GM21423 (cell line): Measurements from ENCODE around the gene RASA3.
"Not testable (repeated sequence)": the region's sequence is repeated elsewhere in the genome, so short reads cannot be mapped to it uniquely, and the experiment has no call there.

Experiments used
- ATAC-seq: cut with Tn5 transposase; IDR thresholded peaks from one replicate; pipeline ENCODE4 v1.9.1; 2021; ENCODE audit warnings: mild to moderate bottlenecking, moderate library complexity; ENCODE audit not compliant: unreplicated experiment

Gene RASA3

GRCh38 chr13:114127473-114128347 lies 4.7 kb downstream of the RASA3 start:
- no peak for ATAC-seq

DNA sequence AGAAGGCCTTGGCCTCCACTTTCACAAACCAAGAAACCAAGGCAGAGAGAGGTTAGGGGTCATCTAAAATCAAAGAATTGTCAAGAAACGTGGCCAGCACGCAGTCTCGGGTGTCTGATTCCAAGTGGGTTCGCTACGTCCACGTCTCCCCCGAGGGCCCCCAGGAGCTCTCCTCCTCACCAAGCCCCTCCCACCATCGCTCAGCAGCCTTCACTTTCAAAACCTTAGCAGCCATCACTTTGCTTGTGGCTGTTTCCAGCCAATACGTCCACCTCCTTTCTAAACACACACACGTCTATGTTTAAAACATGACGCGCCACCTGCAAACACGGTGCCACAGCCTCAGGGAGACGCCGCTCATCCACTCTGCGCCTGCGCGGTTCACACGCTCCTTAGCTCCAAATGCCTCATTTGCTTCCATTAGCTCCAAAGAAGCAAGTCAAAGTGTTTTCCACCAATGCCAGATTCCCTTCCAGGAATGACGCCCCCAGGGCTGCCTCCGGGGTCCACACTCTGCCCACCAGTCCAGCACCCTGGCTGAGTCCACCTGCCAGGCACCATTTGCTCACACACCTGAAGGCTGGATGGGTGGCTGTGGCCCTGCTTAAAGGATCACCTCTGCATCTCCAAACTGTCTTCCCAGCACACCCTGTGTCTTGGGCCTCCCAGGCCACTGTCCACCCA lies 5.5 kb downstream of the RASA3 start:
- ATAC-seq: no peak

- not testable (repeated sequence) for ATAC-seq
These were observed 6.3 kb downstream of the RASA3 start for GRCh38 chr13:114126086-114126485.

- no peak for ATAC-seq
These were observed 6.8 kb downstream of the RASA3 start for GRCh38 chr13:114125589-114125988.

- ATAC-seq: no peak
These were observed 7.5 kb downstream of the RASA3 start for GRCh38 chr13:114124921-114125320.

DNA sequence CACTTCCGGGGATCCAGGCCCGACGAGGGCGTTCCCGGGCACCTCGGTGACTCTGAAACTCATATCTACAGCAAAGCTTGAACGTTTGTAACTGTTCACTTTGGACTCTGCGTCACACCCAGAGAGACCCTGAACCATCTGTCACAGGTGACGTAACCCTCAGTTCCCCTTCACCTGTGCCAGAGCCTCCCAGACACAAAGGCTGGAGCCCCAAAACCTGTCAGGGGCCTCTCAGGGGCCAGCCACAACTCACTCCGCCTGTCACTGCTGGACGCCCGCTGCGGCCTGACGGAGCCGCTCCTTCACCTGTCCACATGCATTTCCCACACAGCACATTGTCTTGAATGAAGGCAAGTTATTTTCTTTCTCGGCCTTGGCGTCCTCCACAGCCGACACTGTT lies 8.0 kb downstream of the RASA3 start:
- no peak for ATAC-seq

- ATAC-seq: no peak
These were observed 8.5 kb downstream of the RASA3 start for GRCh38 chr13:114123876-114124275.

DNA sequence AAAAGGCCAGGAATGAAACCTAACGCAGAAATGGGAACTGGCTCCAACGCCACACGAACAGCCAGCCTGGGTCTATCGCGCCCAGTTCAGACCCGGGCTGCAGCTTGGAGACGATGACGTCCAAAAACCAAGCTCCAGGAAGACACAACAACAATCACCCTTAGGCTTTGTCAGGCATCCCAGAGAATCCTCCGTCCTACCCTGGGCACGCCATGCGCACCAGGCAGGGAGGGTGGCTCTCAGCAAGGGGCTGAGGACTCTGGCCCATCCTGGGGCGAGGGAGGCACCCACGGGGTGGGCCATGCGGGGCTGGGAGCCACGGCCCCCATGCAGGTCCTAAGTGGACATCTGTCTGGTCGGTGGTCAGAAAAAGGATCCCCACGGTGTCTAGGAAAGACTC lies 9.0 kb downstream of the RASA3 start:
- no peak for ATAC-seq

DNA sequence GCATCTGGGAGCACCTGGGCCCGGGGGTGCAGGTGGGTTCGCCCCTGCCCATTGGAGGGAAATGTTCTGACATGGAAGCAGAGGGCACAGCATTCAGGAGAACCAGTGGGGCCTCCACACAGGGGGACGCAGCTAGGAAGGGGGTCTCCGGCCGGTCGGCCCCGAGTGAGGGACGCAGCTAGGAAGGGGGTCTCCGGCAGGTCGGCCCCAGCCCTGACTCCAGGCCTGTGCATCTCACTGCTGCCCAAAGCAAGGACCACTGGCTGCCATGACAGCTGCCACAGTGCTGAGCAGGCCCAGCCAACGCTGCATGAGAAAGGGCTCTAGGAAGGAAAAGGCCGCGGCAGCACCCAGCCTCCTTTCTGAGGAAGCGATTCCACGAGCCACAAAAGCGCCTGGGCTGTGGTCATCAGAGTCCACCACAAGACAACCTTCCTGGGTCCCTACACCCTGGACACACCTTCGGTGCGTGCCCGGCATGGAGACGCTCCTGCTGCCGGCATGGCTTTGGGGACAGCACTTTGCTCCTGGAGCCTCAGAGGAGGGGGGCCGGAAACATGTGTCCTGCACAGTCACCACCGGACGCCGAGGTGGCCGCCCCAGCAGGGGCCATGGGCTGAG lies 9.7 kb downstream of the RASA3 start:
- ATAC-seq: no peak

- no peak for ATAC-seq
These were observed 10.3 kb downstream of the RASA3 start for GRCh38 chr13:114122127-114122511.

DNA sequence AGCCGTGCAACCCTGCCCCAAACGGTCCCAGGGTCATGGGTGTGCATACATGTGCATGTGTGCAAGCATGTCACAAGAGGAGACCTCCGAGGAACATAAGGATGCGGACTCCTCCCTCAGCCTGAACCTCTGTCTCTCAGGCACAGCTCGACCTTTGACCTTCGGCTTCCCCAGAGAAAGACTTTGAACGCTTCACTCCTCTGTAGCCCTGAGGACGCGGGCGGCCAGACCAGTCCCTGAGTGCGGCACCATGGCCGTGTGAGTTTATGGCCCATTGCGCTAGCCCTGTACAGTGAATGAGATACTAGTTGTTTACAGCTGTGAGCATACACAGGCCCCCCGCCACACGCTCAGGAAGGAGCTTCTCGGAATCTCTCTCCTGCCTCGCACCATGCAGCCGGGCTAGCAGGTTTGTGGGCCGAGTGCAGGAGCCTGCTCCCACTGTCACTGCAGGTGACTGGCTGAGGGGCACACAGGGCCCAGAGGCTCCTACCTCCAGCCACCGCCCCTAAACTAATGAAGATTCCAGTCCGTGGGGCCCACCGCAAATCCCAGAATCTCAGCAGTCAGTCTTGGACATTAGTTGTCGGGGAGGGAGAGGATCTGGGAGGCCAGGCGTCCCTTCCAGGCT lies 10.8 kb downstream of the RASA3 start:
- ATAC-seq: no peak

DNA sequence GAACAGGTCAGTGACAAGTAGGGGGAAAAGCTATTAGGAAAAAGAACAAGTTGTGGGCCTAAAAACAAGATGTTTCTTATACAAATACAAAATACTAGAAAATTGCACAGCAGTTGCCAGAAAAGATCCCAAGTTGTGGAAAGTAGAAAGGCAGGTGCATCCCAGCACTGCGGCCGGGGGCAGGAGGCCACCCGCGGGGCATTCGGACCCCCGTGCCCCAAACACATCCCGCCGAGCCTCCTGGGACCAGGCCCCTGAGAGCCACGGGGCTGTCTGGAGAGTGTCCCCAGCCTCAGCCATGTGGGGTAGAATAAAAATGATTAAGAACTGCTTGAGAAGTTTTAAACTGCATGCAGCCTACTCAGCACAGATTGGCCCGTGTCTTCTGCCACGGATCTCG lies 11.4 kb downstream of the RASA3 start:
- ATAC-seq: no peak

DNA sequence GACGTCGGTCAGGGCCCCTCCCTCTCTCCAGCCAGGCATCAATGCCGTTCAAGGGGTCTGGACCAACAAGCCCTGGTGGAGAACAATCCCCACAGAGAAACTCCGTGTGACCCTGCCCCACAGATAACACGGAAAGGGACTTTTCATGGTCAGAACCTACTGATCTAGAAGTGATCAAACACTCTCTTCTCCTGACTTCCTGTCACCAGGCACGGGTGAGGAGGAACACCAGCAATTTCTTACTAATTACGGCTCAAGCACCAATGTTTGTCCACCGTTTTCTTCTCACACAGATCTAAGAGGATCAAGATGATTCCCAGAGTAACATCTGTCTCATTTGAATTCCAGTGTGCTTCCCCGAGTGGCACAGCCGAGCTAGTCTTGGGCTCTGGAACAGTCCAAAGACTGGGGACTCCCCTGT lies 11.8 kb downstream of the RASA3 start:
- ATAC-seq: no peak

DNA sequence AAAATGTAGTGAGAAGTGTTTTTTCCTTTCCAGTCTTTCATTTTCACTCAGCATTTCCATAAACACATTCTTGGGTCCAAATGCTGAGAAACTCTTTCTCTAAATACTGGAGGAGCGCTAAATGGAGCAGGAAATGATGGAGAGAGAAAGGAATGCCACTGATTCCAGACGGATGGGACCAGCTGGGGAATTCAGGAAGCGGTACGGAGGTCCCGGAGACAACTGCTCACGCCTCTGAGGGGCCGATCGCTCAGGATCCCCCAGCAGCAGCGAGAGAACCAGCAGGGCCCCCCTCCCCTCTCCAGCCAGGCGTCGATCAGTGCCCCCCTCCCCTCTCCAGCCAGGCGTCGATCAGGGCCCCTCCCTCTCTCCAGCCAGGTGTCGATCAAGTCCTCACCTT lies 13.2 kb downstream of the RASA3 start:
- ATAC-seq: no peak

DNA sequence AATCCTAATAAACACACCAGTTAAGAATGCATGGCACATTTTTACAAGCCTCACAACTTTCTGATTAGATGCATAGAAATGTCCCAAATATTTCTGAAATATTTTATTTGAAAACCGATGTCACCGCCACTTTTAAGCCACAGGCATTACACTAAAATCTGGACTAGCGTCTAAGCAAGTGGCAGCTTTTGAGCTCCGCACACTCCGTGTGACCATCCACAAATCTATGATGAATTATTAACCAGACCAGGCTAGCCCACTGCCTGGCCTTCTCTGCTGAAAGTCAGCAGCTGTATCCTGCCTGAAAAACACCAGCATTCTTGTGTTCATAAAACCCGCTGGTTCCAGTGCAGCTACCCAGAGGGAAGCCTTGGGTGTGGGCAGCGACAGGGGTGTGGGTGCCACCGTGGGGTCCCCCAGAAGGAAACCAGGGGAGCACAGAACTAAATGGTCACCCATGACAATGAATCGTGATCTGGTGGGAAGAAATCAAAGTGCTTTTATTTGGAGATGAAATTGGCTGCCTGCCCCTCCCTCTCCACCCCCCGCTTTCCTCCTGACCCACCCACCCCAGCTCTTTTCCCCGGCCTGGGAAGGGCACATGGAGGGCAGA lies 13.8 kb downstream of the RASA3 start:
- peak; percentile 57 for ATAC-seq

- no peak for ATAC-seq
These were observed 14.3 kb downstream of the RASA3 start for GRCh38 chr13:114118086-114118485.

- not testable (repeated sequence) for ATAC-seq
These were observed 15.0 kb downstream of the RASA3 start for GRCh38 chr13:114117341-114117874.

GRCh38 chr13:114116734-114117133 lies 15.7 kb downstream of the RASA3 start:
- no peak for ATAC-seq

DNA sequence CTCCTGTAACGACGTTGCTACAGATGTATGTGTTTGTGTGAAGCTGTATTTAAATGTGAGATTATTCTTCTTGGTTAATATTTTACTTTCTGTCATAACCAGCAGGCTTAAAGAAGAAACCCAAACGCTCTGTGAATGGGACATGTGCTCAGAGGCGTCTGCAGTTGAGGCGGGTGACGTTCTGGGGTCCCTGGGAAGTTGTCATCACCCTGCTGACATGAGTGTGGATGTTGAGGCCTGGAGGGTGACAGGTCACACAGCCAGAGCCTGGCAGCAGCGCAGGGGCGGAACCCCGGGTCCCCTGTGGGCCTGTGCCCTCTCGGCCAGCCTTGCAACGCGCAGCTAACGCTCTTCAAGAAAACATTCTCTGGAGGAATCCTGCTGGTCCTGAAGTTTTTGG lies 16.6 kb downstream of the RASA3 start:
- ATAC-seq: no peak

DNA sequence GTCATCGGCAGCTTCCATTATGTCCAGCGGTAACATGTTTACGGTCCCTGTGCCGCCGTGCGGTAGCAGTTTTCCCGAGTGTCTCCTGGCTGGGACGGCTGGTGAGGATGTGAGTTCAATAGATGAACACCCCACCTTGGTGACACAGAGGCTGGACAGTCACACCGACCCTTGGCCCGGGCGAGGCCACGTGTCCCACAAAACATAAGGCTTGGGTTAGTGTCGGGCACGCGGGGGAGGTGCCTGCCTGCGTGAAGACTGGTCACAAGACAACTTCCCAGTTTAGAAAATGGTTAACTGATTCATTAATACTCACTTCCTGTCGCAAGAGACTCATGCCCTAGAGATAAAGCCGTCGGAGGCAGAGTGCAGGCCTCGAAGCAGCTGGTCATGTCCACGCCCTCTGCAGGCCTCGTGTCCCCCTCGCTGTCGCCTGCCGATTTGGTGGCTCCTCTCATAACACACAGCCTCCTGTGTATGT lies 17.2 kb downstream of the RASA3 start:
- ATAC-seq: peak; percentile 58

GRCh38 chr13:114114666-114115065 lies 17.8 kb downstream of the RASA3 start:
- not testable (repeated sequence) for ATAC-seq
